DMS79 treated with DMSO at 0.1 percent for 48 hours (cell line): Measurements from ENCODE around the gene PLEKHG4.

Experiments used
- DNase-seq: peaks from one replicate; lab custom pipeline; 2025; lab: John Stamatoyannopoulos, UW

Gene PLEKHG4

GRCh38 chr16:67279296-67280089 is at the start of gene PLEKHG4:
Gene PLEKHG4 (plus strand): TSS chr16:67279532. CDS start chr16:67280045, 513 bp downstream.
- peak; percentile 31 for DNase-seq

GRCh38 chr16:67229906-67230808 is 49.2 kb upstream of the PLEKHG4 start:
- no peak for DNase-seq

GRCh38 chr16:67230809-67231660 is 48.3 kb upstream of the PLEKHG4 start:
- DNase-seq = no peak

- no peak for DNase-seq
Observed at GRCh38 chr16:67233596-67233995, 45.7 kb upstream of the PLEKHG4 start.

- DNase-seq = no peak
Observed at GRCh38 chr16:67234180-67234597, 45.1 kb upstream of the PLEKHG4 start.

GRCh38 chr16:67235816-67236562 is 43.3 kb upstream of the PLEKHG4 start:
- DNase-seq = no peak

GRCh38 chr16:67236563-67237395 is 42.6 kb upstream of the PLEKHG4 start:
- DNase-seq = no peak

- DNase-seq = no peak
Observed at GRCh38 chr16:67237396-67238277, 41.7 kb upstream of the PLEKHG4 start.

- DNase-seq = no peak
Observed at GRCh38 chr16:67238278-67238575, 41.1 kb upstream of the PLEKHG4 start.

- DNase-seq = no peak
Observed at GRCh38 chr16:67238806-67239470, 40.4 kb upstream of the PLEKHG4 start.

- peak; percentile 12 for DNase-seq
Observed at GRCh38 chr16:67240506-67240905, 38.8 kb upstream of the PLEKHG4 start.

- DNase-seq = no peak
Observed at GRCh38 chr16:67241008-67241900, 38.1 kb upstream of the PLEKHG4 start.

- no peak for DNase-seq
Observed at GRCh38 chr16:67242138-67242730, 37.1 kb upstream of the PLEKHG4 start.

GRCh38 chr16:67243481-67243880 is 35.9 kb upstream of the PLEKHG4 start:
- DNase-seq = no peak

GRCh38 chr16:67244387-67245185 is 34.7 kb upstream of the PLEKHG4 start:
- no peak for DNase-seq

GRCh38 chr16:67245186-67245585 is 34.1 kb upstream of the PLEKHG4 start:
- DNase-seq = no peak

GRCh38 chr16:67245674-67246080 is 33.7 kb upstream of the PLEKHG4 start:
- DNase-seq = no peak
